ENCODE results near the gene PLXNB2.

GRCh38 chr22:50249341-50250248 lies 57.9 kb downstream of the PLXNB2 start:
- TF ChIP-seq CTCF (IDR thresholded peaks at IDR 0.05) = no peak
- no peak for TF ChIP-seq POLR2A (IDR thresholded peaks at IDR 0.05)
